Fibroblast of villous mesenchyme (primary cell): Measurements from ENCODE around the gene CCDC126. TPM values are rescaled to one million over a fixed set of nuclear protein-coding genes. Genes with fewer than 3 reads are reported as not detected.

ENCODE experiments used
- DNase-seq: peaks from one replicate; pipeline ENCODE4 v3.0.0-alpha.2; 2010; ENCODE audit warnings: low read depth
- H3K4me3 ChIP-seq: 2 replicates; pipeline ENCODE4 v1.5.1; 2011; ENCODE audit warnings: low read depth, mild to moderate bottlenecking, low read length
- total RNA-seq: library from RNA; depleted of rRNA; stranded (reverse); fragments of >200 nt; gene quantifications from 2 replicates; pipeline ENCODE4 v1.2.3, GENCODE V29; 2012
- TF ChIP-seq, protein P1 (sequence below): IDR thresholded peaks from 2 replicates; pipeline ENCODE4 v1.5.1; 2012; ENCODE audit warnings: low read depth, mild to moderate bottlenecking, low read length; ENCODE audit not compliant: insufficient read depth

The CCDC126 gene
- total RNA-seq, 1 donor, result 15.5 TPM

DNA sequence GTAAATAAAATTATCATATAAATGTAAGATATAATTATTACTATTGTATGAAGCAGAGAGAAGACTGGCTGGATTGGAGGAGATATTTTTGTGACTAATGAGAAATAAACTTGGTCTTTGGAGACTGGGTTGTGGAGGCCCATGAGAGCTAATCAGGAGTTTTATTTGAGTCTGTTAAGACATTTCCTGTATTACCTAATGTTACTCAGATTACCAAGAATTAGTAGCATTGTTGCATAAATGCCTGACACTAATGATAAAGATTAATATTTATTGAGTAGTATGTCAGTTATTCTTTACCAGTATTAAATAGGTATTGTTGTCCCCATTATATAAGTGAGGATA lies 7.1 kb downstream of the CCDC126 start:
- TF ChIP-seq, protein P1, sequence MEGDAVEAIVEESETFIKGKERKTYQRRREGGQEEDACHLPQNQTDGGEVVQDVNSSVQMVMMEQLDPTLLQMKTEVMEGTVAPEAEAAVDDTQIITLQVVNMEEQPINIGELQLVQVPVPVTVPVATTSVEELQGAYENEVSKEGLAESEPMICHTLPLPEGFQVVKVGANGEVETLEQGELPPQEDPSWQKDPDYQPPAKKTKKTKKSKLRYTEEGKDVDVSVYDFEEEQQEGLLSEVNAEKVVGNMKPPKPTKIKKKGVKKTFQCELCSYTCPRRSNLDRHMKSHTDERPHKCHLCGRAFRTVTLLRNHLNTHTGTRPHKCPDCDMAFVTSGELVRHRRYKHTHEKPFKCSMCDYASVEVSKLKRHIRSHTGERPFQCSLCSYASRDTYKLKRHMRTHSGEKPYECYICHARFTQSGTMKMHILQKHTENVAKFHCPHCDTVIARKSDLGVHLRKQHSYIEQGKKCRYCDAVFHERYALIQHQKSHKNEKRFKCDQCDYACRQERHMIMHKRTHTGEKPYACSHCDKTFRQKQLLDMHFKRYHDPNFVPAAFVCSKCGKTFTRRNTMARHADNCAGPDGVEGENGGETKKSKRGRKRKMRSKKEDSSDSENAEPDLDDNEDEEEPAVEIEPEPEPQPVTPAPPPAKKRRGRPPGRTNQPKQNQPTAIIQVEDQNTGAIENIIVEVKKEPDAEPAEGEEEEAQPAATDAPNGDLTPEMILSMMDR, result no peak
- peak; percentile 25 for DNase-seq
- no peak overlapping the region for H3K4me3 ChIP-seq

- H3K4me3 ChIP-seq, result no peak overlapping the region
- TF ChIP-seq, protein P1, result no peak
- DNase-seq, result no peak
Observed at GRCh38 chr7:23607130-23607529, 9.9 kb downstream of the CCDC126 start.

GRCh38 chr7:23607866-23608265 lies 10.7 kb downstream of the CCDC126 start:
- no peak for DNase-seq
- TF ChIP-seq, protein P1, result no peak
- H3K4me3 ChIP-seq, result no peak overlapping the region

DNA sequence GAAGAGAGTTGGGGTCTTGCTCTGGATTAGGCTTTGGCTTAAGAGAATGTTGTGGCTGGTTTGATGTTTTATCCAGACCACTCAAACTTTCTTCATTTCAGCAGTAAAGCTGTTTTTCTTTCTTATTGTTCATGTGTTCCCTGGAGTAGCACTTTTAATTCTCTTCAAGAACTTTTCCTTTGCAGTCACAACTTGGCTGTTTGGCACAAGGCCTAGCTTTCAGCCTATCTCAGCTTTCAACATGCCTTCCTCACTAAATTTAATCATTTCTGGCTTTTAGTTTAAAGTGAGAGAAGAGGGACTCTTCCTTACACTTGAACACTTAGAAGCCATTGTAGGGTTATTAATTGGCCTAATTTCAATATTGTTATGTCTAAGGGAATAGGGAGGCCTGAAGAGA lies 18.1 kb downstream of the CCDC126 start:
- TF ChIP-seq, protein P1, result no peak
- no peak for DNase-seq
- H3K4me3 ChIP-seq, result no peak overlapping the region

- TF ChIP-seq, protein P1, result no peak
- no peak for DNase-seq
- H3K4me3 ChIP-seq, result no peak overlapping the region
Observed at GRCh38 chr7:23616593-23616992, 19.4 kb downstream of the CCDC126 start.

GRCh38 chr7:23617482-23617881 lies 20.3 kb downstream of the CCDC126 start:
- TF ChIP-seq, protein P1, result no peak
- no peak for DNase-seq
- H3K4me3 ChIP-seq, result no peak overlapping the region

GRCh38 chr7:23618241-23618640 lies 21.1 kb downstream of the CCDC126 start:
- DNase-seq, result no peak
- TF ChIP-seq, protein P1, result no peak
- H3K4me3 ChIP-seq, result no peak overlapping the region
